Thoracic aorta (tissue), 2 donors: ENCODE measurements around the gene NXT1. TPM values are rescaled to one million over a fixed set of nuclear protein-coding genes. Genes with fewer than 3 reads are reported as not detected.

Source experiments
- ATAC-seq: fragments of 150-250 bp; one replicate; pipeline ENCODE4 v1.8.0; 2017; ENCODE audit warnings: low read depth; ENCODE audit not compliant: insufficient number of reproducible peaks, low FRiP score
- DNase-seq: peaks from one replicate; pipeline ENCODE4 v3.0.0-alpha.2; 2020; ENCODE audit warnings: low spot score
- H3K27ac ChIP-seq, 2 donors: fragments of 200-600 bp; sonication (generic); 1 replicate in 1 of 2; 2 replicates in 1 of 2; pipeline ENCODE4 v1.5.1; 2016; ENCODE audit warnings: mild to moderate bottlenecking in 2 of 2, moderate library complexity in 2 of 2
- H3K27me3 ChIP-seq: fragments of 200-600 bp; sonication (generic); replicated peaks from 2 replicates; pipeline ENCODE4 v1.6.0; 2016; ENCODE audit warnings: mild to moderate bottlenecking; ENCODE audit not compliant: insufficient read depth
- H3K36me3 ChIP-seq: fragments of 200-600 bp; sonication (generic); one replicate; pipeline ENCODE4 v1.5.1; 2016
- H3K4me1 ChIP-seq, 2 donors: fragments of 200-600 bp; sonication (generic); 1 replicate in 1 of 2; 2 replicates in 1 of 2; pipeline versions ENCODE4 v1.5.1 to v1.6.0; 2016; ENCODE audit warnings: low read depth in 2 of 2, mild to moderate bottlenecking in 1 of 2; ENCODE audit not compliant: control insufficient read depth in 1 of 2
- H3K4me3 ChIP-seq: fragments of 200-600 bp; sonication (generic); 2 replicates; pipeline ENCODE4 v1.5.1; 2016; ENCODE audit warnings: mild to moderate bottlenecking
- H3K9me3 ChIP-seq: fragments of 200-600 bp; sonication (generic); 2 replicates; pipeline ENCODE4 v1.5.1; 2016
- total RNA-seq, 2 donors: library from RNA; depleted of rRNA; stranded (reverse); fragments of >200 nt; gene quantifications; one replicate each; pipeline versions ENCODE4 v1.1.0 to v1.2.3, GENCODE V29; 2016
- TF ChIP-seq, protein P1 (sequence below): fragments of 200-600 bp; sonication (generic); IDR thresholded peaks from one replicate; pipeline ENCODE4 v1.5.1; 2019; ENCODE audit warnings: antibody characterized with exemption

Gene NXT1
- total RNA-seq, 2 donors from 2014 or later: 21.8 to 79.6 TPM

DNA sequence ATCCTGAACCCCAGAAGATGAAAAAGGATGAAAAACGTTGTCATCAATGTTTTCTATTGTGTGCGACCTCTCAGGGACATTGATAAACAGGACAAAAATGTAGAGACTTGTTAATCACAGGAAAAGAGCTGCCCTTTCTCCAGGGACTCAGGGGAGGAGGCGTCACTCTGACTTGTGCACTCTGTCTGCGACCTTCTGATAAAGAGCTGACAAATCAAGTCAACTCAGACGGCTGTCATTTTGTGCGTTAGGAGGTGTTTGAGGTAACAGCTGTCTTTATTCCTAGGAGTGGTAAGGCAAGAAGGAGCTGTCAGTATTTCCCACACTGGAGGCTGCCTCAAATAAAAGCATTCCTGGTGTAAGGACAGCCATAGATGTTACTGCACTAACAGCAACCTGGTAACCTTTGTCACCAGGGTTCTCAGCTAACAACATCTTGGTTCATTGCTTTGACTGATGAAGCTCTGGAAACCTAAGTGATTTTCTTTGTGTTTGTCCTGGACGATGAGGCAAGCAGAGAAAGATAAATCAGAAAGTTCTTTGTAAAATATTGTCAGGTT, 38.6 kb upstream of the NXT1 start:
- Histone ChIP-seq H3K36me3 (no peaks in the 10 kb centered on the region), H3K27ac (no peak overlapping the region), H3K9me3 (no peaks in the 10 kb centered on the region), H3K4me3 (no peak overlapping the region), H3K27me3 (no peaks in the 10 kb centered on the region), H3K4me1 (no peaks in the 10 kb centered on the region)
- DNase-seq (no peak), ATAC-seq (no peak)
- TF ChIP-seq, protein P1, sequence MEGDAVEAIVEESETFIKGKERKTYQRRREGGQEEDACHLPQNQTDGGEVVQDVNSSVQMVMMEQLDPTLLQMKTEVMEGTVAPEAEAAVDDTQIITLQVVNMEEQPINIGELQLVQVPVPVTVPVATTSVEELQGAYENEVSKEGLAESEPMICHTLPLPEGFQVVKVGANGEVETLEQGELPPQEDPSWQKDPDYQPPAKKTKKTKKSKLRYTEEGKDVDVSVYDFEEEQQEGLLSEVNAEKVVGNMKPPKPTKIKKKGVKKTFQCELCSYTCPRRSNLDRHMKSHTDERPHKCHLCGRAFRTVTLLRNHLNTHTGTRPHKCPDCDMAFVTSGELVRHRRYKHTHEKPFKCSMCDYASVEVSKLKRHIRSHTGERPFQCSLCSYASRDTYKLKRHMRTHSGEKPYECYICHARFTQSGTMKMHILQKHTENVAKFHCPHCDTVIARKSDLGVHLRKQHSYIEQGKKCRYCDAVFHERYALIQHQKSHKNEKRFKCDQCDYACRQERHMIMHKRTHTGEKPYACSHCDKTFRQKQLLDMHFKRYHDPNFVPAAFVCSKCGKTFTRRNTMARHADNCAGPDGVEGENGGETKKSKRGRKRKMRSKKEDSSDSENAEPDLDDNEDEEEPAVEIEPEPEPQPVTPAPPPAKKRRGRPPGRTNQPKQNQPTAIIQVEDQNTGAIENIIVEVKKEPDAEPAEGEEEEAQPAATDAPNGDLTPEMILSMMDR: no peak

DNA sequence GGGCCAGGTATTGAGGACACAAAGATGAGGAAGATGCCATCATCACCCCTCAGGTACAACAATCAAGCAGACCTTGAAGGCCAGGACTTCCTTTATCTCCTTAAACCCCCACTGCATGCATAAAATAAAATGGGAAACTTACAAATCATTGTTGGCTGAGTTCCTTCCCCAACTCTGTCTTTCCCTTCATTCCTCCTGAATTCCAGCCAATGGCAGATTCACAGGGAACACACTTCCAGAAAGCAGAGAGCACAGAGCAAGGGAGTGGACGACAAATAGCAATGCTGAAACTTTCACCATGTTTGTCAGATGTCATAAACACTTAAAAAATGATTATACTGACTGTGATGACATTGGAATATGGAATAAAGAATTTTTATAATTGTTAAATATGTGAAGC, 37.3 kb upstream of the NXT1 start:
- H3K4me1 ChIP-seq: no peaks in the 10 kb centered on the region
- H3K27ac ChIP-seq: no peak overlapping the region
- no peak for DNase-seq
- no peak overlapping the region for H3K4me3 ChIP-seq
- no peaks in the 10 kb centered on the region for H3K36me3 ChIP-seq
- TF ChIP-seq, protein P1: no peak
- ATAC-seq: no peak
- H3K27me3 ChIP-seq: no peaks in the 10 kb centered on the region
- no peaks in the 10 kb centered on the region for H3K9me3 ChIP-seq

DNA sequence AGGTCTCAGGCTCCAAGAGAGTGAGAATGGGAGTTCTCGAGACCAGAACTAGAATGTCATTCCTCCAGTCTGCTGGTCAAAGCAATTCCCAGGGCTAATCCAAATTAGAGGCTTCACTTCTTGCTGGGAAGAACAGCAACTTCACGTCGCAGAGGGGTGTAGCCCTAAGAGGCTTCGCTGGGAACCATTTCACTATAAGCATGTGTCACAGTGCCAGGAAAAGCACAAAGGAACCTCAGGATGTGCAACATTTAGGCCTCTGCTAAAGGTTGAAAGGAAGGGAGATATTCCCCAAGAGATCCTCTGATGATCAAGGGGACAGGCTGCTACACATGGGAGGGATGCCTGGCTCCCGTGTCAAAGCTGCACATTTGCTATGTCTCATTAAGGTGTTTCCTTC, 35.9 kb upstream of the NXT1 start:
- Histone ChIP-seq H3K9me3 (no peaks in the 10 kb centered on the region), H3K4me1 (no peaks in the 10 kb centered on the region), H3K27me3 (no peaks in the 10 kb centered on the region), H3K36me3 (no peaks in the 10 kb centered on the region), H3K4me3 (no peak overlapping the region), H3K27ac (no peak overlapping the region)
- DNase-seq (no peak), ATAC-seq (no peak)
- TF ChIP-seq, protein P1: no peak

DNA sequence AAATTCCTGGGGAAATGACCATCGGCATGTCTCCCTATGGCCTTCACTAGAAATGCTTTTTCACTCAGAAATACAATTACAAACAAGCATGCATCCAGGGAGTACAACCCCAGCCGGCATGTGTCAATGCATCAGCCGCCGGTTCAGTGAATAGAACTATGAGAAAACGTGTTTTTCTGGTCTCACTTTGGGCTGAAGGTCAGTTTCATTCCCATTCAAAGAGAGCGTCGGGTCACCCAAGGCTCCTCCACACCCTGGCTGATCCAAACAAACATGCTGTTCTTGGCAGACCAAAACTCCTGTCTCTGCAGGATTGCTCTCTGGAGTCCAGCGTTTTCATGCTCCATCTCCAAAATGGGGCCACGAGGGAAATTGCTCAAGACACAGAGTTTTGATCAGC, 35.5 kb upstream of the NXT1 start:
- Histone ChIP-seq H3K36me3 (no peaks in the 10 kb centered on the region), H3K27ac (no peak overlapping the region), H3K4me3 (no peak overlapping the region), H3K27me3 (no peaks in the 10 kb centered on the region), H3K4me1 (no peaks in the 10 kb centered on the region), H3K9me3 (no peaks in the 10 kb centered on the region)
- peak; percentile 18 for ATAC-seq
- TF ChIP-seq, protein P1: no peak
- DNase-seq: no peak

- no peaks in the 10 kb centered on the region for H3K36me3 ChIP-seq
- H3K27ac ChIP-seq: no peak overlapping the region
- no peaks in the 10 kb centered on the region for H3K27me3 ChIP-seq
- H3K9me3 ChIP-seq: no peaks in the 10 kb centered on the region
- DNase-seq: no peak
- H3K4me1 ChIP-seq: no peaks in the 10 kb centered on the region
- no peak overlapping the region for H3K4me3 ChIP-seq
- no peak for ATAC-seq
- TF ChIP-seq, protein P1: no peak
Measured at GRCh38 chr20:23316626-23317025, 34.0 kb upstream of the NXT1 start.
